Astrocyte (in vitro differentiated cells and primary cell): Measurements from ENCODE around the gene PPIAL4G. TPM values are rescaled to one million over a fixed set of nuclear protein-coding genes. Genes with fewer than 3 reads are reported as not detected.
"Not testable (repeated sequence)": the region's sequence is repeated elsewhere in the genome, so short reads cannot be mapped to it uniquely, and the experiment has no call there.

Experiments
- DNase-seq: peaks from one replicate; pipeline ENCODE4 v3.0.0-alpha.2; 2010; ENCODE audit warnings: low read depth
- FAIRE-seq: peaks from 2 replicates; lab custom pipeline; 2011; peaks lifted over from hg19 to GRCh38; lab: Jason Lieb, UNC
- H2AFZ ChIP-seq: 2 replicates; pipeline ENCODE4 v1.6.0; 2012; ENCODE audit warnings: low read depth, low read length, inconsistent platforms
- H3K27ac ChIP-seq: 2 replicates; pipeline ENCODE4 v1.5.1; 2011; ENCODE audit warnings: low read depth, low read length, inconsistent platforms
- H3K27me3 ChIP-seq: 2 replicates; pipeline ENCODE4 v1.6.0; 2011; ENCODE audit warnings: low read length, inconsistent platforms; ENCODE audit not compliant: insufficient read depth
- H3K36me3 ChIP-seq: 2 replicates; pipeline ENCODE4 v1.5.1; 2011; ENCODE audit warnings: low read length, inconsistent platforms; ENCODE audit not compliant: insufficient read depth
- H3K4me1 ChIP-seq: 2 replicates; pipeline ENCODE4 v1.5.1; 2011; ENCODE audit warnings: low read length, inconsistent platforms; ENCODE audit not compliant: insufficient read depth
- H3K4me2 ChIP-seq: 2 replicates; pipeline ENCODE4 v1.6.0; 2012; ENCODE audit warnings: low read length, inconsistent platforms
- H3K4me3 ChIP-seq: 2 replicates; pipeline ENCODE4 v1.5.1; 2011; ENCODE audit warnings: low read depth, mild to moderate bottlenecking, low read length, inconsistent platforms; ENCODE audit not compliant: insufficient read depth
- H3K79me2 ChIP-seq: 2 replicates; pipeline ENCODE4 v1.6.0; 2012; ENCODE audit warnings: mild to moderate bottlenecking, low read length, inconsistent platforms; ENCODE audit not compliant: insufficient read depth
- H3K9ac ChIP-seq: 2 replicates; pipeline ENCODE4 v1.6.0; 2012; ENCODE audit warnings: mild to moderate bottlenecking, low read length, inconsistent platforms
- H3K9me3 ChIP-seq: 2 replicates; pipeline ENCODE4 v1.5.1; 2012; ENCODE audit warnings: low read depth, mild to moderate bottlenecking, low read length, inconsistent platforms; ENCODE audit not compliant: insufficient read depth
- H4K20me1 ChIP-seq: 2 replicates; pipeline ENCODE4 v1.6.0; 2012; ENCODE audit warnings: low read length, inconsistent platforms; ENCODE audit not compliant: insufficient read depth
- H3K27ac Mint-ChIP-seq: one replicate; pipeline ENCODE4 v1.8.0; 2021; ENCODE audit warnings: mild to moderate bottlenecking, mixed read lengths; ENCODE audit not compliant: unreplicated experiment
- H3K27me3 Mint-ChIP-seq: one replicate; pipeline ENCODE4 v1.8.0; 2021; ENCODE audit warnings: low read depth, mixed read lengths; ENCODE audit not compliant: unreplicated experiment
- H3K36me3 Mint-ChIP-seq: one replicate; pipeline ENCODE4 v1.8.0; 2021; ENCODE audit warnings: low read depth, mixed read lengths; ENCODE audit not compliant: unreplicated experiment
- H3K4me1 Mint-ChIP-seq: one replicate; pipeline ENCODE4 v1.8.0; 2021; ENCODE audit warnings: low read depth, mixed read lengths; ENCODE audit not compliant: unreplicated experiment
- H3K4me3 Mint-ChIP-seq: one replicate; pipeline ENCODE4 v1.8.0; 2021; ENCODE audit warnings: mild to moderate bottlenecking, moderate library complexity, mixed read lengths; ENCODE audit not compliant: unreplicated experiment
- H3K9me3 Mint-ChIP-seq: one replicate; pipeline ENCODE4 v1.8.0; 2021; ENCODE audit warnings: mild to moderate bottlenecking, mixed read lengths; ENCODE audit not compliant: unreplicated experiment
- total RNA-seq: library from RNA; stranded (reverse); gene quantifications from 2 replicates; pipeline ENCODE4 v1.2.1, GENCODE V29; 2021

Gene PPIAL4G
- total RNA-seq, 1 donor from 2014 or later = not detected

GRCh38 chr1:148522561-148523204 is 39.6 kb upstream of the PPIAL4G start:
- H3K4me2 ChIP-seq = peak overlapping the region; percentile 33
- not testable (repeated sequence) for H3K36me3 Mint-ChIP-seq, H3K27ac ChIP-seq

DNA sequence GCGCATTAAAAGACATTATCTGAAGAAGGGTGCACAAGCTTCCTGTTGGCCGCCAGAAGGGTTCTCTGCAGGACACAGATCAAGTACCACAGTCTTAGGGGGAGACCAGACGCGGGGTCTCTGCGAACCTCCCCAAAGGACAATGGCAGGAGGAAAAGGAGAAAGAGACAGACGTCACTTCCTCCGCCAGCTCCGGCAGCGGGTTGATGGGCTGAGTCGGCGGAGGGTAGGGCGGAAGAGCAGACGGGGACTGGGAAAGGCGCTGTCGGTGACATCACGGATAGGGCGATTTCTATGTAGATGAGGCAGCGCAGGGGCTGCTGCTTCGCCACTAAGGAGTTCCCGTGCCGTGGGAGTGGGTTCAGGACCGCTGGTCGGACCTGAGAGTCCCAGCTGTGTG is 39.0 kb upstream of the PPIAL4G start:
- H3K4me2 ChIP-seq = peak overlapping the region; percentile 54
- not testable (repeated sequence) for H3K9ac ChIP-seq

More at GRCh38 chr1:148522561-148523204, 39.6 kb upstream of the PPIAL4G start:
- H3K79me2 ChIP-seq, H3K9me3 Mint-ChIP-seq, H3K9ac ChIP-seq, H4K20me1 ChIP-seq, FAIRE-seq, H3K4me1 Mint-ChIP-seq, H3K27me3 Mint-ChIP-seq, H3K4me3 ChIP-seq, H3K4me1 ChIP-seq, H3K9me3 ChIP-seq, H3K27me3 ChIP-seq, H2AFZ ChIP-seq, H3K36me3 ChIP-seq: not testable (repeated sequence)
- Mint-ChIP-seq H3K27ac (peak overlapping the region; percentile 70), H3K4me3 (peak overlapping the region; percentile 47)
- peak; percentile 98 for DNase-seq

GRCh38 chr1:148514310-148514709 is 31.2 kb upstream of the PPIAL4G start:
- not testable (repeated sequence) for FAIRE-seq

More for the DNA sequence above, 39.0 kb upstream of the PPIAL4G start:
- H3K27me3 Mint-ChIP-seq, H3K27ac ChIP-seq, H3K4me1 ChIP-seq, H3K9me3 ChIP-seq, H3K4me1 Mint-ChIP-seq, FAIRE-seq, H3K4me3 ChIP-seq, H3K79me2 ChIP-seq, H3K27me3 ChIP-seq, H2AFZ ChIP-seq, H4K20me1 ChIP-seq, H3K36me3 Mint-ChIP-seq, H3K9me3 Mint-ChIP-seq, H3K36me3 ChIP-seq: not testable (repeated sequence)
- peak overlapping the region; percentile 86 for H3K27ac Mint-ChIP-seq
- DNase-seq = peak; percentile 81
- peak overlapping the region; percentile 74 for H3K4me3 Mint-ChIP-seq

DNA sequence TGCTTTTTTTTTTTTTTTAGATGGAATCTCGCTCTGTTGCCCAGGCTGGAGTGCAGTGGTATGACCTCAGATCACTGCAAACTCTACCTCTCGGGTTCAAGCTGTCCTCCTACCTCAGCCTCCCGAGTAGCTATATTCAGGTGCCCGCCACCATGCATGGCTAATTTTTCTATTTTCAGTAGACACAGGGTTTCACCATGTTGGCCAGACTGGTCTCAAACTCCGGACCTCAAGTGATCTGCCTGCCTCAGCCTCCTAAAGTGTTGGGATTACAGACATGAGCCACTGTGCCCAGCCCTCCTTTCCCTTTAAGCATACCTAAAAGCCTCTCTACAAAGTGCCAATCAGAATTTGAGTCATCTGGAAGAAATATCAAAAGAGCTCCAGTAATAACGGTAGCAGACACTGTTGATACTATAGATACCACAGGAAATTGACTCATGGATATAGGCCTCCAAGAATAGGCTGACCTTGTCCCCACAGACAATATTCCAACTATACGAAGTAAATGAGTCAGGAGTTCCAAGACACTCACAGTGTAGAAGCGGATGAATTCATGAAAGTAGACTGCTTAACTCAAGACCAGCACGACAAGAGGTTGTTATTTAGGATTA is 29.6 kb upstream of the PPIAL4G start:
- peaks cover 10% of the 10 kb centered on the region for H3K4me1 Mint-ChIP-seq
- H4K20me1 ChIP-seq, H3K79me2 ChIP-seq, H3K4me3 ChIP-seq, H3K9ac ChIP-seq, H2AFZ ChIP-seq, H3K4me2 ChIP-seq, H3K9me3 ChIP-seq, FAIRE-seq, H3K27ac Mint-ChIP-seq, H3K9me3 Mint-ChIP-seq, H3K27me3 Mint-ChIP-seq, H3K4me1 ChIP-seq, H3K36me3 Mint-ChIP-seq, H3K27me3 ChIP-seq, H3K4me3 Mint-ChIP-seq, H3K36me3 ChIP-seq, H3K27ac ChIP-seq: not testable (repeated sequence)
- DNase-seq = peak; percentile 78

More at GRCh38 chr1:148514310-148514709, 31.2 kb upstream of the PPIAL4G start:
- not testable (repeated sequence) for H3K4me2 ChIP-seq, H3K4me1 Mint-ChIP-seq, H3K27me3 Mint-ChIP-seq, DNase-seq, H3K27ac Mint-ChIP-seq, H3K36me3 ChIP-seq, H3K9me3 Mint-ChIP-seq, H3K9me3 ChIP-seq, H3K4me3 ChIP-seq, H3K79me2 ChIP-seq, H3K27me3 ChIP-seq, H3K4me3 Mint-ChIP-seq, H3K36me3 Mint-ChIP-seq, H3K4me1 ChIP-seq, H4K20me1 ChIP-seq, H3K9ac ChIP-seq, H2AFZ ChIP-seq, H3K27ac ChIP-seq

- not testable (repeated sequence) for H3K9me3 Mint-ChIP-seq, H3K4me3 Mint-ChIP-seq
These were observed 10.8 kb upstream of the PPIAL4G start for GRCh38 chr1:148493933-148494332.

DNA sequence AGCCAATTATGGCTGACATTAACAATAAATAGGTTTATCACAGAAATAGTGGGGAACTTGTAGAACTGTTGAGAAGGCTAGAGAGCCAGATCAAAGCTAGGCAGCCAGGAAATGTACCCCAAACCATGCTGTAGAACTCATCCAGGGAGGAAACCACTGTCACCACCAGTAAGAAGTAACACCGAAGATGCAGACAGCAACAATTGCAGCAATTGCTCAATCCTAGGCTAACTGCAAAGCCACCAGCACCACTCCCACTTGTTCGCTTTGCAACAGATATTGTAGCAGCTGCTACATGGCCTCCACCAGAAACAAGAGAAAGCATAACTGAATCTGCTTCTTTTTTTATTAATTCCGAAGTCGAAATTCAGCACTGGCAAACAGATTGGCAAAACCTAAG is 2.0 kb downstream of the PPIAL4G start:
- not testable (repeated sequence) for H3K36me3 Mint-ChIP-seq, DNase-seq, H2AFZ ChIP-seq, H3K36me3 ChIP-seq, H3K4me3 Mint-ChIP-seq, H3K4me3 ChIP-seq, H3K27me3 Mint-ChIP-seq, H3K9me3 ChIP-seq, H3K9me3 Mint-ChIP-seq, H3K4me1 Mint-ChIP-seq, H3K79me2 ChIP-seq, H3K27ac ChIP-seq, H3K27ac Mint-ChIP-seq, H3K4me2 ChIP-seq, H3K4me1 ChIP-seq, H3K9ac ChIP-seq, H4K20me1 ChIP-seq, H3K27me3 ChIP-seq, FAIRE-seq

More at GRCh38 chr1:148493933-148494332, 10.8 kb upstream of the PPIAL4G start:
- H3K9me3 ChIP-seq, DNase-seq, H3K27ac Mint-ChIP-seq, H3K27me3 ChIP-seq, H3K4me2 ChIP-seq, FAIRE-seq, H3K4me1 Mint-ChIP-seq, H3K79me2 ChIP-seq, H3K36me3 ChIP-seq, H3K27me3 Mint-ChIP-seq, H3K9ac ChIP-seq, H2AFZ ChIP-seq, H3K4me3 ChIP-seq, H3K27ac ChIP-seq, H3K36me3 Mint-ChIP-seq, H3K4me1 ChIP-seq, H4K20me1 ChIP-seq: not testable (repeated sequence)
